Colonic mucosa (tissue), 4 donors: ENCODE results near the gene ZNF609. TPM values are rescaled to one million over a fixed set of nuclear protein-coding genes. Genes with fewer than 3 reads are reported as not detected.
A peak's percentile ranks its signal among the peaks of the same experiment; 100 is the strongest.

Source experiments
- DNase-seq: peaks from one replicate; pipeline ENCODE4 v3.0.0-alpha.2; 2020
- H3K27ac ChIP-seq: fragments of 200-600 bp; one replicate; pipeline ENCODE4 v1.8.0; 2021
- H3K27me3 ChIP-seq: fragments of 200-600 bp; one replicate; pipeline ENCODE4 v1.8.0; 2021
- H3K36me3 ChIP-seq: fragments of 200-600 bp; one replicate; pipeline ENCODE4 v1.8.0; 2021
- H3K4me1 ChIP-seq: fragments of 200-600 bp; one replicate; pipeline ENCODE4 v1.8.0; 2021; ENCODE audit warnings: mild to moderate bottlenecking
- H3K4me3 ChIP-seq: fragments of 200-600 bp; one replicate; pipeline ENCODE4 v1.8.0; 2021
- H3K9ac ChIP-seq, 2 donors: one replicate each; pipeline ENCODE4 v1.7.0; 2013; ENCODE audit warnings: control low read depth in 2 of 2, low read depth in 2 of 2, low read length in 2 of 2
- H3K9me3 ChIP-seq: fragments of 200-600 bp; one replicate; pipeline ENCODE4 v1.8.0; 2021
- CTCF ChIP-seq: fragments of 200-600 bp; IDR thresholded peaks from one replicate; pipeline ENCODE4 v1.8.0; 2022; ENCODE audit warnings: antibody characterized with exemption, mild to moderate bottlenecking
- intact Hi-C: fragments of 100-400 bp; cut with DNase I; formaldehyde crosslinking; loops from one replicate; pipeline ENCODE4 v1.14.1; 2022
- total RNA-seq, 2 donors: library from RNA; stranded (reverse); fragmentation: NEBNext Ultra II Directional in 1 of 2; extraction: Animal tissue kit (Norgen Biotek cat#: 25700) in 1 of 2; gene quantifications; one replicate each; pipeline ENCODE4 v1.2.1, GENCODE V29; 2021
- donor health status: healthy.
- donor health status: DM: no; HTN: no; CAD: no.
- donor health status: DM: no; HTN: no; CAD: no.

The ZNF609 gene
- total RNA-seq, 2 donors from 2014 or later = 24.5 to 24.8 TPM

GRCh38 chr15:64456634-64457108, 3.7 kb upstream of the ZNF609 start:
- Histone ChIP-seq H3K36me3 (no peaks in the 10 kb centered on the region), H3K9ac (no peak overlapping the region), H3K27ac (no peak overlapping the region), H3K9me3 (no peaks in the 10 kb centered on the region), H3K4me1 (peaks cover 3% of the 10 kb centered on the region), H3K4me3 (no peak overlapping the region), H3K27me3 (no peaks in the 10 kb centered on the region)
- TF ChIP-seq CTCF = no peak
- DNase-seq = no peak
- intact Hi-C loops = no loop called here

- no peak overlapping the region for H3K4me3 ChIP-seq
- intact Hi-C loops = no loop called here
- H3K9me3 ChIP-seq = no peaks in the 10 kb centered on the region
- TF ChIP-seq CTCF = no peak
- H3K4me1 ChIP-seq = peaks cover 3% of the 10 kb centered on the region
- H3K36me3 ChIP-seq = no peaks in the 10 kb centered on the region
- no peak overlapping the region for H3K9ac ChIP-seq
- H3K27me3 ChIP-seq = no peaks in the 10 kb centered on the region
- H3K27ac ChIP-seq = no peak overlapping the region
- no peak for DNase-seq
These were observed 1.2 kb upstream of the ZNF609 start for GRCh38 chr15:64459066-64459781.

DNA sequence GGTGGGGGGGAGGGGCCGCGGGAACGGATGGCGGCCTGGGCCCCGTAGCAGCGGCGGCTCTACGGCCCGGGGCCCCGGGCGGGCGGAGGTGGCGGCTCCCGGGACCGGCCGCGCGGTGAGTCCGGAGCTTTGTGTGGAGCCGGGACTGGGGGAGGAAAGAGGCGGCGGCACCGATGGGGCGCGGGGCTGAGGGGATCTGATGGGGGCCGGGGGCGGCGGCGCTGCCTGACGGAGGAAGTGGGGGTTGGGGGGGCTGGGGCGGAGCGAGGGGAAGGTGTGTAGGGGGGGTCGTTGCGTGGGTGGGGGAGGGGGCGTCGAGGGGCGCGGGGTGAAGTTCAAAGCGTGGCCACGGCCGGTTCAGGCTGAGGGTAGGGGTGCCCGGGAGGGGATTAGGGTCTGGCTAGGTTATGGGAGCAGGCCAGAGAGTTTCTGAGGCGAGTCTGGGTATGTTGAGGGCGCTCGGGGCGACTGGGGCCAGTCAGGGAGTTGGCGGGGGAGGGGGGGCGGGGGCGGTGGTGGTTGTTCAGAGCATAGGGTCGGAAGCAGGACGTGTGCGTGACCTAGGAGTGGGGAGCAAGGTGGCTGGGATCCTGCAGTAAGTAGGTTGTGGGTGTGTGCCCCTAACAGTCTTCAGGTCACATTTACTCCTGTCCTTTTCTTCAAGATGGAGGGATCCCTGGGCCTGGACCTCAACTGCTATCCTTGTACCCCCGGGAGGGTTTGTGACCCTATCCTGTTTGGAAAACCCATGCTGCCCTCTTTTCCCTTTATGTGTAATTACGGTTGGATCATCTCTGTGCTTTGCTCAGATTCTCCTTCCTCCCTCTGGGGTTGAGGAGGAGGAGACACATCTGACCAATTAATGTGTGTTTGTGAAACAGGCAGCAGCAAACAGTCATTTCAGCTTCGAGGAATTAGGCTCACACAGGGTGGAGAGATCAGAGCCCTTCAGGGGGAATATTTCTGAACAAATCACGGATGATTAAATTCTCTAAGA, 644 bp downstream of the ZNF609 start:
- Histone ChIP-seq H3K4me3 (peak overlapping the region; percentile 47), H3K4me1 (peaks cover 3% of the 10 kb centered on the region), H3K36me3 (no peaks in the 10 kb centered on the region), H3K27ac (peak overlapping the region; percentile 63), H3K27me3 (no peaks in the 10 kb centered on the region), H3K9ac (peak overlapping the region; percentile 58 to 76), H3K9me3 (no peaks in the 10 kb centered on the region)
- intact Hi-C loops = no loop called here
- TF ChIP-seq CTCF = no peak
- DNase-seq = peak; percentile 61

DNA sequence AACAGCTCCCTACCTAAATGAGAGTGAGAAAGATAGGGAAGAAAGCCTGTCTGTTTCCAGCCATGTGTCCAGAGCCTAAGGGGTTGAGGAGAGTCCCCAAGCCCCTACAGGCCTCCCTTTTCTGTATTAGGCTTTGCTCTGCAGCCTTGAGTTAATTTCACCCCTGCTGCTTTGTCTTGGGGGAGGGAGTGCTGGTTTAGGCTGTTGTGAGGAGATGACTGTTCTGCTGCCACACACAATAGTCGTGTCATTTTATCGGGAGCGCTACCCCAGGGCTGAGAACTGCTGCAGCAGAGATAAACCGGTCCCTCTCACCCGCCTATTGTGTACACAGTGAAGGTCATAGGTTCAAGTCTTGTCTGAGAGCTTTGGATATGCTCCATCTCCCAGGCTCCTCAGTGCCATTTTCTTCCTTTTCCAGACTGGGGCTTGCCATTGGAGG, 1.4 kb downstream of the ZNF609 start:
- intact Hi-C loops = no loop called here
- Histone ChIP-seq H3K27ac (peak overlapping the region; percentile 63), H3K4me1 (peaks cover 3% of the 10 kb centered on the region), H3K27me3 (no peaks in the 10 kb centered on the region), H3K4me3 (peak overlapping the region; percentile 47), H3K36me3 (no peaks in the 10 kb centered on the region), H3K9me3 (no peaks in the 10 kb centered on the region), H3K9ac (peak overlapping the region; percentile 56 to 76)
- TF ChIP-seq CTCF = no peak
- peak; percentile 32 for DNase-seq

- no peak overlapping the region for H3K4me3 ChIP-seq
- no peak for TF ChIP-seq CTCF
- intact Hi-C loops = no loop called here
- H3K36me3 ChIP-seq = no peaks in the 10 kb centered on the region
- no peak overlapping the region for H3K9ac ChIP-seq
- peaks cover 3% of the 10 kb centered on the region for H3K4me1 ChIP-seq
- H3K9me3 ChIP-seq = no peaks in the 10 kb centered on the region
- DNase-seq = no peak
- H3K27ac ChIP-seq = peak overlapping the region; percentile 63
- no peaks in the 10 kb centered on the region for H3K27me3 ChIP-seq
These were observed 2.1 kb downstream of the ZNF609 start for GRCh38 chr15:64462492-64462891.
